Mesenchymal stem cell (in vitro differentiated cells and primary cell): ENCODE results near the gene EMC8.

Source experiments
- DNase-seq: peaks from one replicate; pipeline ENCODE4 v3.0.0-alpha.2; 2013
- H2AFZ ChIP-seq: one replicate; pipeline ENCODE4 v1.6.1; 2013; ENCODE audit warnings: low read depth, mild to moderate bottlenecking, control low read depth, inconsistent platforms, low read length, moderate library complexity
- H2AK5ac ChIP-seq: 2 replicates; pipeline ENCODE4 v1.6.1; 2013; ENCODE audit warnings: low read length, moderate library complexity, mild to moderate bottlenecking, inconsistent platforms; ENCODE audit not compliant: severe bottlenecking
- H2BK120ac ChIP-seq: one replicate; pipeline ENCODE4 v1.6.1; 2013; ENCODE audit warnings: low read depth, mild to moderate bottlenecking, inconsistent platforms, low read length, moderate library complexity
- H2BK12ac ChIP-seq, 2 experiments: one replicate each; pipeline ENCODE4 v1.6.1; 2013; ENCODE audit warnings: inconsistent platforms in 2 of 2, low read length in 2 of 2, mild to moderate bottlenecking in 2 of 2, moderate library complexity in 2 of 2, control low read depth in 1 of 2
- H2BK15ac ChIP-seq: one replicate; pipeline ENCODE4 v1.6.1; 2013; ENCODE audit warnings: mild to moderate bottlenecking, low read depth, inconsistent platforms; ENCODE audit not compliant: poor library complexity, severe bottlenecking
- H2BK5ac ChIP-seq: 2 replicates; pipeline ENCODE4 v1.6.1; 2013; ENCODE audit warnings: low read depth, mild to moderate bottlenecking, low read length, control low read depth, inconsistent platforms; ENCODE audit not compliant: poor library complexity, severe bottlenecking
- H3K14ac ChIP-seq, 2 experiments: one replicate each; pipeline ENCODE4 v1.6.1; 2013; ENCODE audit warnings: inconsistent platforms in 2 of 2, low read length in 2 of 2, control low read depth in 1 of 2, mild to moderate bottlenecking in 1 of 2, moderate library complexity in 1 of 2
- H3K18ac ChIP-seq, 2 experiments: one replicate each; pipeline ENCODE4 v1.6.1; 2013; ENCODE audit warnings: inconsistent platforms in 2 of 2, low read length in 2 of 2, control low read depth in 1 of 2, low read depth in 1 of 2, mild to moderate bottlenecking in 1 of 2
- H3K23ac ChIP-seq, 2 experiments: one replicate each; pipeline ENCODE4 v1.6.1; 2013; ENCODE audit warnings: inconsistent platforms in 2 of 2, low read length in 2 of 2, mild to moderate bottlenecking in 2 of 2, moderate library complexity in 2 of 2, control low read depth in 1 of 2
- H3K27ac ChIP-seq: 2 replicates; pipeline ENCODE4 v1.5.1; 2013; ENCODE audit warnings: mild to moderate bottlenecking, moderate library complexity, low read length, control low read depth, inconsistent platforms; ENCODE audit not compliant: poor library complexity, severe bottlenecking
- H3K27me3 ChIP-seq, 2 experiments: 2 replicates each; pipeline versions ENCODE4 v1.6.1 to v1.7.0; 2013; ENCODE audit warnings: low read length in 2 of 2, mild to moderate bottlenecking in 2 of 2, moderate library complexity in 2 of 2, control low read depth in 1 of 2, inconsistent platforms in 1 of 2; ENCODE audit not compliant: control insufficient read depth in 1 of 2, insufficient read depth in 1 of 2
- H3K36me3 ChIP-seq, 2 experiments: 2 replicates each; pipeline versions ENCODE4 v1.6.1 to v1.7.0; 2013; ENCODE audit warnings: low read length in 2 of 2, control low read depth in 1 of 2, inconsistent platforms in 1 of 2, low read depth in 1 of 2, mild to moderate bottlenecking in 1 of 2; ENCODE audit not compliant: insufficient read depth in 2 of 2, control insufficient read depth in 1 of 2
- H3K4ac ChIP-seq, 2 experiments: one replicate each; pipeline ENCODE4 v1.6.1; 2013; ENCODE audit warnings: inconsistent platforms in 2 of 2, low read length in 2 of 2, mild to moderate bottlenecking in 2 of 2, moderate library complexity in 2 of 2, control low read depth in 1 of 2, low read depth in 1 of 2
- H3K4me1 ChIP-seq: 2 replicates; pipeline ENCODE4 v1.6.1; 2013; ENCODE audit warnings: low read depth, low read length, control low read depth; ENCODE audit not compliant: control insufficient read depth, insufficient read depth
- H3K4me2 ChIP-seq: 2 replicates; pipeline ENCODE4 v1.6.1; 2013; ENCODE audit warnings: low read length, mild to moderate bottlenecking, inconsistent platforms; ENCODE audit not compliant: poor library complexity, severe bottlenecking
- H3K4me3 ChIP-seq, 2 experiments: 2 replicates each; pipeline versions ENCODE4 v1.5.1 to v1.7.0; 2013; ENCODE audit warnings: low read length in 2 of 2, mild to moderate bottlenecking in 2 of 2, control low read depth in 1 of 2, low read depth in 1 of 2; ENCODE audit not compliant: insufficient read depth in 1 of 2
- H3K79me1 ChIP-seq: replicated peaks from 2 replicates; pipeline ENCODE4 v1.6.1; 2013; ENCODE audit warnings: mild to moderate bottlenecking, control low read depth, low read length, inconsistent platforms; ENCODE audit not compliant: poor library complexity, severe bottlenecking
- H3K9ac ChIP-seq: 2 replicates; pipeline ENCODE4 v1.7.0; 2013; ENCODE audit warnings: mild to moderate bottlenecking, low read length, moderate library complexity
- H3K9me3 ChIP-seq: 2 replicates; pipeline ENCODE4 v1.7.0; 2013; ENCODE audit warnings: mild to moderate bottlenecking, low read length; ENCODE audit not compliant: control insufficient read depth
- H4K8ac ChIP-seq: one replicate; pipeline ENCODE4 v1.6.1; 2013; ENCODE audit warnings: inconsistent platforms, mild to moderate bottlenecking, low read length, moderate library complexity
- H4K91ac ChIP-seq: one replicate; pipeline ENCODE4 v1.6.1; 2013; ENCODE audit warnings: mild to moderate bottlenecking, low read length, inconsistent platforms
- WGBS: methylation state at CpG from one replicate; pipeline ENCODE4 v1.1.7; 2013; ENCODE audit warnings: mixed read lengths; 5-methylcytosine and 5-hydroxymethylcytosine counted together

The EMC8 gene

GRCh38 chr16:85847036-85847435 is 47.7 kb upstream of the EMC8 start:
- no peak overlapping the region for H3K23ac ChIP-seq
- no peak overlapping the region for H3K4ac ChIP-seq
- no peak overlapping the region for H3K4me3 ChIP-seq
- H3K36me3 ChIP-seq, result no peaks in the 10 kb centered on the region
- no peak for DNase-seq
- H4K91ac ChIP-seq, result no peak overlapping the region
- no peak overlapping the region for H3K27ac ChIP-seq
- H3K4me1 ChIP-seq, result no peaks in the 10 kb centered on the region
- H3K79me1 ChIP-seq, result no peaks in the 10 kb centered on the region
- no peak overlapping the region for H3K4me2 ChIP-seq
- H3K9ac ChIP-seq, result no peak overlapping the region
- peaks cover 7% of the 10 kb centered on the region for H3K9me3 ChIP-seq
- no peak overlapping the region for H3K14ac ChIP-seq
- H4K8ac ChIP-seq, result no peak overlapping the region
- 85% methylated on average over 15 of the region's 15 CpGs for WGBS
- no peak overlapping the region for H2AFZ ChIP-seq
- no peak overlapping the region for H2BK5ac ChIP-seq
- no peak overlapping the region for H2BK120ac ChIP-seq
- H3K18ac ChIP-seq, result no peak overlapping the region
- H2AK5ac ChIP-seq, result no peak overlapping the region
- peaks cover 0 to 69% of the 10 kb centered on the region in 2 experiments for H3K27me3 ChIP-seq
- H2BK15ac ChIP-seq, result no peak overlapping the region
- H2BK12ac ChIP-seq, result no peak overlapping the region

- no peak overlapping the region for H2BK5ac ChIP-seq
Observed at GRCh38 chr16:85846461-85846860, 47.1 kb upstream of the EMC8 start.

DNA sequence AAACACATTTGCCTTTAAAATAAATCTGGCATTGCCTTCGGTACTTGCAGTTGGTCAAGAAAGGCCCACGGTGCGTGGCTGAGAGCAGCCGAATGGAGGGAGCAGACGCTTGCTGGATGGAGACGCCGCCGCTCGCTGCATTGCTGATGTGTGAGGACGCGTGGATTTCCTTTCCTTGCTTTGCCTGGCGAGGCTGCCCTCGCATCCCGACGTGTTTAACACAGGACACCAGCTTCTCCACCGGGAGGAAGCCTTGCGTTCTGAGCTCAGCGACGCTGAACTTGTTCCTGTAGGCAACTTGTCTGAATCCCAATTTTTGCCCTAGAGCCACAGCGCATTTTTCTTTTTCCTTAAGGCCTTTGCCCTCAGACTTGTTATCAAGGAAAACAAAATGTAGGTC is 45.9 kb upstream of the EMC8 start:
- Histone ChIP-seq H3K79me1 (no peaks in the 10 kb centered on the region), H3K4me1 (no peaks in the 10 kb centered on the region), H3K4me2 (no peak overlapping the region), H2BK12ac (no peak overlapping the region), H2BK5ac (no peak overlapping the region), H2BK15ac (no peak overlapping the region), H3K23ac (no peak overlapping the region), H2AK5ac (no peak overlapping the region), H2AFZ (no peak overlapping the region), H3K9ac (no peak overlapping the region), H3K14ac (no peak overlapping the region), H4K8ac (no peak overlapping the region), H3K4ac (no peak overlapping the region), H3K27me3 (peaks cover 4 to 57% of the 10 kb centered on the region in 2 experiments), H3K18ac (no peak overlapping the region), H3K27ac (no peak overlapping the region), H3K4me3 (no peak overlapping the region), H2BK120ac (no peak overlapping the region), H4K91ac (no peak overlapping the region), H3K36me3 (no peaks in the 10 kb centered on the region), H3K9me3 (peaks cover 7% of the 10 kb centered on the region)
- no peak for DNase-seq
- WGBS, result 92% methylated on average over 20 of the region's 20 CpGs

More at GRCh38 chr16:85846461-85846860, 47.1 kb upstream of the EMC8 start:
- WGBS, result 92% methylated on average over 9 of the region's 9 CpGs
- Histone ChIP-seq H2AK5ac (no peak overlapping the region), H2BK120ac (no peak overlapping the region), H3K4me2 (no peak overlapping the region), H2BK12ac (no peak overlapping the region), H2BK15ac (no peak overlapping the region), H3K18ac (no peak overlapping the region), H3K4me1 (no peaks in the 10 kb centered on the region), H3K23ac (no peak overlapping the region), H3K4ac (no peak overlapping the region), H4K91ac (no peak overlapping the region), H3K27me3 (peaks cover 0 to 67% of the 10 kb centered on the region in 2 experiments), H3K9ac (no peak overlapping the region), H3K4me3 (no peak overlapping the region), H3K14ac (no peak overlapping the region), H4K8ac (no peak overlapping the region), H3K79me1 (no peaks in the 10 kb centered on the region), H3K9me3 (peaks cover 7% of the 10 kb centered on the region), H3K36me3 (no peaks in the 10 kb centered on the region), H3K27ac (no peak overlapping the region), H2AFZ (no peak overlapping the region)
- no peak for DNase-seq

- 68% methylated on average over 14 of the region's 15 CpGs for WGBS
- H2BK12ac ChIP-seq, result no peak overlapping the region
- H3K4ac ChIP-seq, result no peak overlapping the region
- H2AK5ac ChIP-seq, result no peak overlapping the region
- no peak overlapping the region for H3K27ac ChIP-seq
- no peaks in the 10 kb centered on the region for H3K36me3 ChIP-seq
- no peak overlapping the region for H3K4me2 ChIP-seq
- H3K27me3 ChIP-seq, result peaks cover 4 to 52% of the 10 kb centered on the region in 2 experiments
- H3K18ac ChIP-seq, result no peak overlapping the region
- H3K14ac ChIP-seq, result no peak overlapping the region
- H3K9me3 ChIP-seq, result peaks cover 7% of the 10 kb centered on the region
- DNase-seq, result peak; percentile 12
- no peak overlapping the region for H3K23ac ChIP-seq
- H3K9ac ChIP-seq, result no peak overlapping the region
- no peaks in the 10 kb centered on the region for H3K4me1 ChIP-seq
- H4K8ac ChIP-seq, result no peak overlapping the region
- no peak overlapping the region for H2BK5ac ChIP-seq
- H2BK120ac ChIP-seq, result no peak overlapping the region
- H2AFZ ChIP-seq, result no peak overlapping the region
- H4K91ac ChIP-seq, result no peak overlapping the region
- H2BK15ac ChIP-seq, result no peak overlapping the region
- H3K79me1 ChIP-seq, result no peaks in the 10 kb centered on the region
- H3K4me3 ChIP-seq, result no peak overlapping the region
Observed at GRCh38 chr16:85844786-85845185, 45.4 kb upstream of the EMC8 start.
